GM23338 (cell line): ENCODE results near the gene SLC1A4. TPM values are rescaled to one million over a fixed set of nuclear protein-coding genes. Genes with fewer than 3 reads are reported as not detected.

Source experiments
- ATAC-seq: fragments of 200-7000 bp; cut with Tn5 transposase; 3 replicates; pipeline ENCODE4 v1.9.1; 2020
- DNase-seq: peaks from one replicate; pipeline ENCODE4 v3.0.0-alpha.2; 2015; ENCODE audit warnings: low spot score
- H2AFZ ChIP-seq: fragments of 200-600 bp; sonication (generic); 2 replicates; pipeline ENCODE4 v1.8.0; 2016; ENCODE audit warnings: antibody characterized with exemption, mild to moderate bottlenecking, moderate library complexity
- H3F3A ChIP-seq: fragments of 200-600 bp; sonication (generic); replicated peaks from 2 replicates; pipeline ENCODE4 v1.8.0; 2017; ENCODE audit warnings: antibody characterized with exemption, mixed run types, low read depth
- H3K27ac ChIP-seq: fragments of 200-600 bp; sonication (generic); 2 replicates; pipeline ENCODE4 v1.6.1; 2016; ENCODE audit warnings: low read depth
- H3K27me3 ChIP-seq: fragments of 200-600 bp; sonication (generic); 2 replicates; pipeline ENCODE4 v1.8.0; 2016; ENCODE audit warnings: mild to moderate bottlenecking, mixed run types, moderate library complexity; ENCODE audit not compliant: insufficient read depth
- H3K36me3 ChIP-seq: fragments of 200-600 bp; sonication (generic); 2 replicates; pipeline ENCODE4 v1.8.0; 2016; ENCODE audit warnings: mild to moderate bottlenecking; ENCODE audit not compliant: insufficient read depth
- H3K4me1 ChIP-seq: fragments of 200-600 bp; sonication (generic); 2 replicates; pipeline ENCODE4 v1.8.0; 2016; ENCODE audit warnings: mild to moderate bottlenecking, moderate library complexity; ENCODE audit not compliant: insufficient read depth
- H3K4me2 ChIP-seq: fragments of 200-600 bp; sonication (generic); 2 replicates; pipeline ENCODE4 v1.7.1; 2017; ENCODE audit warnings: mixed run types
- H3K4me3 ChIP-seq: fragments of 200-600 bp; sonication (generic); 2 replicates; pipeline ENCODE4 v1.6.1; 2016; ENCODE audit warnings: mixed run types
- H3K79me2 ChIP-seq: fragments of 200-600 bp; sonication (generic); replicated peaks from 2 replicates; pipeline ENCODE4 v1.8.0; 2017; ENCODE audit warnings: mild to moderate bottlenecking; ENCODE audit not compliant: insufficient read depth
- H3K9me2 ChIP-seq: fragments of 200-600 bp; sonication (generic); 2 replicates; pipeline ENCODE4 v1.8.0; 2017; ENCODE audit not compliant: insufficient read depth
- H4K20me1 ChIP-seq: fragments of 200-600 bp; sonication (generic); replicated peaks from 2 replicates; pipeline ENCODE4 v1.8.0; 2017; ENCODE audit warnings: mild to moderate bottlenecking; ENCODE audit not compliant: insufficient read depth
- H3K27ac Mint-ChIP-seq: 2 replicates; pipeline ENCODE4 v1.8.0; 2020; ENCODE audit warnings: inconsistent platforms, mild to moderate bottlenecking, moderate library complexity, mixed read lengths
- H3K27me3 Mint-ChIP-seq: 3 replicates; pipeline ENCODE4 v1.8.0; 2022; ENCODE audit warnings: low read depth, mild to moderate bottlenecking, moderate library complexity, mixed read lengths, inconsistent platforms; ENCODE audit not compliant: insufficient read depth, poor library complexity
- H3K36me3 Mint-ChIP-seq: 3 replicates; pipeline ENCODE4 v1.8.0; 2021; ENCODE audit warnings: low read depth, mild to moderate bottlenecking, inconsistent platforms, moderate library complexity, mixed read lengths
- H3K4me1 Mint-ChIP-seq: 3 replicates; pipeline ENCODE4 v1.8.0; 2020; ENCODE audit warnings: mild to moderate bottlenecking, inconsistent platforms, mixed read lengths
- H3K4me3 Mint-ChIP-seq: 3 replicates; pipeline ENCODE4 v1.8.0; 2021; ENCODE audit warnings: moderate library complexity, mild to moderate bottlenecking, inconsistent platforms, mixed read lengths
- H3K9me3 Mint-ChIP-seq: 3 replicates; pipeline ENCODE4 v1.8.0; 2020; ENCODE audit warnings: moderate library complexity, mild to moderate bottlenecking, inconsistent platforms, mixed read lengths
- CREB1 ChIP-seq: fragments of 250-450 bp; sonication (Bioruptor Pico); IDR thresholded peaks from 2 replicates; pipeline ENCODE4 v1.5.0; 2020; ENCODE audit warnings: low read depth, mild to moderate bottlenecking, moderate library complexity
- ETS1 ChIP-seq: IDR thresholded peaks from 2 replicates; pipeline ENCODE4 v1.6.1; 2016; ENCODE audit warnings: antibody characterized with exemption
- JUNB ChIP-seq: IDR thresholded peaks from one replicate; pipeline ENCODE4 v1.6.1; 2016; ENCODE audit warnings: antibody characterized with exemption; ENCODE audit not compliant: unreplicated experiment
- NANOG ChIP-seq: IDR thresholded peaks from 2 replicates; pipeline ENCODE4 v1.6.1; 2016; ENCODE audit warnings: antibody characterized with exemption, borderline replicate concordance
- POLR2AphosphoS5 ChIP-seq: IDR thresholded peaks from 2 replicates; pipeline ENCODE4 v1.6.1; 2016; ENCODE audit warnings: antibody characterized with exemption, low read depth
- STAT1 ChIP-seq: IDR thresholded peaks from one replicate; pipeline ENCODE4 v1.6.1; 2016; ENCODE audit warnings: antibody characterized with exemption; ENCODE audit not compliant: unreplicated experiment
- ZNF331 ChIP-seq: fragments of 250-450 bp; sonication (Bioruptor Pico); IDR thresholded peaks from 2 replicates; pipeline ENCODE4 v1.5.0; 2020; ENCODE audit warnings: low read depth, mild to moderate bottlenecking, moderate library complexity
- polyA plus RNA-seq: library from polyadenylated mRNA; unstranded; fragments of >200 nt; fragmentation: Nextera tagmentation; extraction: Ambion mirVana; gene quantifications from 2 replicates; pipeline ENCODE4 v1.2.1, GENCODE V29; 2016
- total RNA-seq: library from RNA; depleted of rRNA; stranded (reverse); fragments of >200 nt; shearing (Covaris generic); gene quantifications from 2 replicates; pipeline ENCODE4 v1.2.3, GENCODE V29; 2014
- TF ChIP-seq, protein P1 (sequence below): IDR thresholded peaks from one replicate; pipeline ENCODE4 v1.6.1; 2018; ENCODE audit warnings: antibody characterized with exemption; ENCODE audit not compliant: unreplicated experiment
- TF ChIP-seq, protein P2 (sequence below), 2 experiments: fragments of 200-600 bp in 1 of 2; sonication (generic) in 1 of 2; conservative IDR thresholded peaks; 2 replicates each; pipeline versions ENCODE4 v1.5.1 to v1.6.1; 2016 to 2017; ENCODE audit warnings: antibody characterized with exemption in 2 of 2, low read depth in 2 of 2, mild to moderate bottlenecking in 2 of 2, moderate library complexity in 1 of 2

The SLC1A4 gene
- total and polyA plus RNA-seq, 2 experiments from 2014 or later = 1.3 to 2.7 TPM

DNA sequence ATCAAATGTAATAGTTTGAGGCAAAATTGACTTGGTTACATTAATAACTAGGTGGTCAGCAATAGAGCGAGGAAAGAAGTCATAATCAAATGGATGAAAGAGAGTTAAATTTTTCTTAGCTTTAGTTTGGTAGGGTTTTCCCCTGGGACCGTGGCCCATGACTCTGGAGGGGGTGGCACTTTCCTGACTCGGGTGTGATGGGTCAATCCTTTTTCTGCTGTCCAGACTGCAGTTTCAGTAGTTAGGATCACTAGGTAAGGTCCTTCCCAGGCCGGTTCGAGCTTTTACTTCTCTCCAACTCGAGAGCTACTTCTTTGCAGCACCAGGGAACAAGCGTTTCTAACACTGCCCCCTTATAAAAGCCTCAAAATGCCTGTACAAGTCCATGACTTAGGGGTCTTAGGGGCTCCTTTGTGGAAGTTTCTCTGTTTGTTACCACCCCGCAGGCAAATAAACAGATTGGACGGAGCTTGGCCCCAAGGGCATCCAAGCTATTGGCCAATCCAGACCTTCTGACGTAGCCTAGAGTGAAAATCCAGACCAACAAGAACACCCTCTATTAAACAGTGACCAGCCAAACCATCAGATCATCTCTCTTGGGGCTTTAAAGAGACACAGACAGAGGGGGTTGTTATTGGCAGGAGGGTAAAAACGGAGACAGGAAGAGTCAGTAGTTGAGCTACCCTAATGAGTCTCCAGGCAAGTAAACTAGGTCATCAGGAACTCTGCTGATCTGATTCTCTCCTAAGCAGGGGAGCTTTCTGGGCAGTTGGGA is 57.6 kb downstream of the SLC1A4 start:
- ATAC-seq (no peak), DNase-seq (no peak)
- Histone ChIP-seq H3K27me3 (no peaks in the 10 kb centered on the region), H3K79me2 (no peaks in the 10 kb centered on the region), H3F3A (no peaks in the 10 kb centered on the region), H4K20me1 (no peaks in the 10 kb centered on the region; the same call in 1 of the 2 replicates), H3K4me3 (no peak overlapping the region), H3K36me3 (peaks cover 25% of the 10 kb centered on the region), H3K4me1 (peaks cover 16% of the 10 kb centered on the region; the same call in 1 of the 2 replicates), H3K4me2 (no peak overlapping the region), H3K9me2 (0 out of 2 replicates have a peak, but pooled peaks cover 3% of the 10 kb centered on the region), H3K27ac (no peak overlapping the region), H2AFZ (no peak overlapping the region)
- H3K27ac Mint-ChIP-seq = no peak overlapping the region
- TF ChIP-seq POLR2AphosphoS5 (no peak), JUNB (no peak), CREB1 (CRISPR knock-in tag) (no peak), STAT1 (no peak), ETS1 (no peak), NANOG (no peak), ZNF331 (no peak)
- TF ChIP-seq, protein P1, sequence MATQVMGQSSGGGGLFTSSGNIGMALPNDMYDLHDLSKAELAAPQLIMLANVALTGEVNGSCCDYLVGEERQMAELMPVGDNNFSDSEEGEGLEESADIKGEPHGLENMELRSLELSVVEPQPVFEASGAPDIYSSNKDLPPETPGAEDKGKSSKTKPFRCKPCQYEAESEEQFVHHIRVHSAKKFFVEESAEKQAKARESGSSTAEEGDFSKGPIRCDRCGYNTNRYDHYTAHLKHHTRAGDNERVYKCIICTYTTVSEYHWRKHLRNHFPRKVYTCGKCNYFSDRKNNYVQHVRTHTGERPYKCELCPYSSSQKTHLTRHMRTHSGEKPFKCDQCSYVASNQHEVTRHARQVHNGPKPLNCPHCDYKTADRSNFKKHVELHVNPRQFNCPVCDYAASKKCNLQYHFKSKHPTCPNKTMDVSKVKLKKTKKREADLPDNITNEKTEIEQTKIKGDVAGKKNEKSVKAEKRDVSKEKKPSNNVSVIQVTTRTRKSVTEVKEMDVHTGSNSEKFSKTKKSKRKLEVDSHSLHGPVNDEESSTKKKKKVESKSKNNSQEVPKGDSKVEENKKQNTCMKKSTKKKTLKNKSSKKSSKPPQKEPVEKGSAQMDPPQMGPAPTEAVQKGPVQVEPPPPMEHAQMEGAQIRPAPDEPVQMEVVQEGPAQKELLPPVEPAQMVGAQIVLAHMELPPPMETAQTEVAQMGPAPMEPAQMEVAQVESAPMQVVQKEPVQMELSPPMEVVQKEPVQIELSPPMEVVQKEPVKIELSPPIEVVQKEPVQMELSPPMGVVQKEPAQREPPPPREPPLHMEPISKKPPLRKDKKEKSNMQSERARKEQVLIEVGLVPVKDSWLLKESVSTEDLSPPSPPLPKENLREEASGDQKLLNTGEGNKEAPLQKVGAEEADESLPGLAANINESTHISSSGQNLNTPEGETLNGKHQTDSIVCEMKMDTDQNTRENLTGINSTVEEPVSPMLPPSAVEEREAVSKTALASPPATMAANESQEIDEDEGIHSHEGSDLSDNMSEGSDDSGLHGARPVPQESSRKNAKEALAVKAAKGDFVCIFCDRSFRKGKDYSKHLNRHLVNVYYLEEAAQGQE = no peak
- TF ChIP-seq, protein P2, sequence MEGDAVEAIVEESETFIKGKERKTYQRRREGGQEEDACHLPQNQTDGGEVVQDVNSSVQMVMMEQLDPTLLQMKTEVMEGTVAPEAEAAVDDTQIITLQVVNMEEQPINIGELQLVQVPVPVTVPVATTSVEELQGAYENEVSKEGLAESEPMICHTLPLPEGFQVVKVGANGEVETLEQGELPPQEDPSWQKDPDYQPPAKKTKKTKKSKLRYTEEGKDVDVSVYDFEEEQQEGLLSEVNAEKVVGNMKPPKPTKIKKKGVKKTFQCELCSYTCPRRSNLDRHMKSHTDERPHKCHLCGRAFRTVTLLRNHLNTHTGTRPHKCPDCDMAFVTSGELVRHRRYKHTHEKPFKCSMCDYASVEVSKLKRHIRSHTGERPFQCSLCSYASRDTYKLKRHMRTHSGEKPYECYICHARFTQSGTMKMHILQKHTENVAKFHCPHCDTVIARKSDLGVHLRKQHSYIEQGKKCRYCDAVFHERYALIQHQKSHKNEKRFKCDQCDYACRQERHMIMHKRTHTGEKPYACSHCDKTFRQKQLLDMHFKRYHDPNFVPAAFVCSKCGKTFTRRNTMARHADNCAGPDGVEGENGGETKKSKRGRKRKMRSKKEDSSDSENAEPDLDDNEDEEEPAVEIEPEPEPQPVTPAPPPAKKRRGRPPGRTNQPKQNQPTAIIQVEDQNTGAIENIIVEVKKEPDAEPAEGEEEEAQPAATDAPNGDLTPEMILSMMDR (conservative IDR thresholded peaks at IDR 0.05; ENCODE audit: low read depth in 2 of 2) = no peak
- peaks cover 37% of the 10 kb centered on the region for H3K9me3 Mint-ChIP-seq
- H3K4me1 Mint-ChIP-seq = peaks cover 24% of the 10 kb centered on the region
- peaks cover 10% of the 10 kb centered on the region for H3K27me3 Mint-ChIP-seq
- peaks cover 78% of the 10 kb centered on the region for H3K36me3 Mint-ChIP-seq
- no peak overlapping the region for H3K4me3 Mint-ChIP-seq
